GM12801 (cell line): ENCODE measurements around the gene EME2.

Experiments used
- CTCF ChIP-seq: IDR thresholded peaks from one replicate; pipeline ENCODE4 v1.5.1; 2011; ENCODE audit warnings: control low read depth; ENCODE audit not compliant: insufficient read length; ENCODE audit errors: extremely low read depth

The EME2 gene

GRCh38 chr16:1772362-1772907, at the start of gene EME2:
TSS of gene EME2 (plus strand) at chr16:1772810. CDS start at chr16:1773228, 418 bp downstream.
- TF ChIP-seq CTCF = no peak

GRCh38 chr16:1723450-1724147, 49.0 kb upstream of the EME2 start:
- TF ChIP-seq CTCF = no peak

- no peak for TF ChIP-seq CTCF
These were observed 48.1 kb upstream of the EME2 start for GRCh38 chr16:1724491-1724890.

GRCh38 chr16:1726661-1727502, 45.7 kb upstream of the EME2 start:
- no peak for TF ChIP-seq CTCF

GRCh38 chr16:1727651-1728624, 44.7 kb upstream of the EME2 start:
- no peak for TF ChIP-seq CTCF

GRCh38 chr16:1729026-1729425, 43.6 kb upstream of the EME2 start:
- TF ChIP-seq CTCF = no peak
